ENCODE measurements around the gene SLC13A5. TPM values are rescaled to one million over a fixed set of nuclear protein-coding genes. Genes with fewer than 3 reads are reported as not detected.

SLC13A5 gene
- total and polyA plus RNA-seq, 2 donors (not counting 1 experiment from before 2014, with no cell fraction given), result not detected

GRCh38 chr17:6639586-6640535, 73.3 kb downstream of the SLC13A5 start:
- Histone ChIP-seq H3K4me3 (ENCODE audit: control extremely low read depth in 1 of 5, extremely low read depth in 1 of 5, insufficient read depth in 1 of 5, low read depth in 2 of 5, low read length in 4 of 5) (peak overlapping the region in 4 of 5 experiments; percentile 83 to 94 (median 90)), H3K4me2 (replicated peaks; ENCODE audit: low read depth, low read length, poor library complexity, severe bottlenecking) (peak overlapping the region; percentile 87), H3K27ac (ENCODE audit: low read length in 2 of 2) (peak overlapping the region; percentile 64 to 89), H3K27me3 (replicated peaks in 1 of 4; ENCODE audit: control extremely low read depth in 1 of 4, control insufficient read depth in 3 of 4, insufficient read depth in 4 of 4, low read length in 3 of 4) (no peaks in the 10 kb centered on the region), H3K4me1 (ENCODE audit: control insufficient read depth in 2 of 2, insufficient read depth in 2 of 2, low read length in 2 of 2) (peaks cover 22 to 30% of the 10 kb centered on the region in 2 donors), H3K9me3 (ENCODE audit: control extremely low read depth in 1 of 3, control insufficient read depth in 2 of 3, insufficient read depth in 1 of 3, low read length in 2 of 3) (no peaks in the 10 kb centered on the region), H4K20me1 (ENCODE audit: control insufficient read depth, insufficient read depth, low read length, poor library complexity, severe bottlenecking) (peaks cover 6% of the 10 kb centered on the region), H3K9ac (ENCODE audit: low read length) (peak overlapping the region; percentile 90), H3K36me3 (replicated peaks in 1 of 2; ENCODE audit: control extremely low read depth in 1 of 2, control insufficient read depth in 1 of 2, extremely low read depth in 1 of 2, insufficient read depth in 2 of 2, low read length in 1 of 2) (peaks cover 1 to 21% of the 10 kb centered on the region in 2 experiments), H3K79me2 (ENCODE audit: control insufficient read depth, insufficient read depth, low read length) (peaks cover 47% of the 10 kb centered on the region), H2AFZ (ENCODE audit: insufficient read depth, low read depth, low read length, poor library complexity, severe bottlenecking) (peak overlapping the region; percentile 99)
- under 1% methylated on average over 58 of the region's 67 CpGs for WGBS (ENCODE audit: insufficient coverage)
- no peak for DNase-seq
- Mint-ChIP-seq H3K27me3 (no peaks in the 10 kb centered on the region), H3K4me1 (peaks cover 37% of the 10 kb centered on the region), H3K9me3 (ENCODE audit: insufficient read depth) (no peaks in the 10 kb centered on the region), H3K4me3 (peak overlapping the region; percentile 98), H3K27ac (peak overlapping the region; percentile 99)
- POLR2A ChIA-PET, result interaction anchor here (1.0 to 1.2 kb wide), 2 partner anchors 17 to 22 kb away, joined by 3 read pairs; no protein-coding TSS in a partner anchor
- CTCF ChIA-PET, result interaction anchor here (0.6 kb wide), 1 partner anchor 982 kb away, joined by 3 read pairs; no protein-coding TSS in a partner anchor
- ATAC-seq (ENCODE audit: low read depth), result peak; percentile 7
- intact Hi-C loops (cut with micrococcal nuclease), result loop anchor here (1.0 to 2.0 kb wide), 2 partner anchors 17 to 196 kb away; partner anchors contain the start of gene PIMREG
- TF ChIP-seq CTCF (IDR thresholded peaks at IDR 0.05), result no peak
- TF ChIP-seq EZH2 (IDR thresholded peaks at IDR 0.05; ENCODE audit: borderline replicate concordance, insufficient read depth, low read depth, low read length, poor library complexity, severe bottlenecking), result no peak

Measured in B cell (primary cell).